GM21723 (cell line): ENCODE results near the gene ASXL1.

ENCODE experiments used
- ATAC-seq: cut with Tn5 transposase; IDR thresholded peaks from one replicate; pipeline ENCODE4 v1.9.1; 2021; ENCODE audit warnings: mild to moderate bottlenecking, moderate library complexity; ENCODE audit not compliant: unreplicated experiment

ASXL1 gene

GRCh38 chr20:32451340-32451681, 93.2 kb downstream of the ASXL1 start:
- ATAC-seq = no peak

- no peak for ATAC-seq
Measured at GRCh38 chr20:32451682-32452461, 93.7 kb downstream of the ASXL1 start.

- no peak for ATAC-seq
Measured at GRCh38 chr20:32452776-32453466, 94.8 kb downstream of the ASXL1 start.

- no peak for ATAC-seq
Measured at GRCh38 chr20:32453467-32454163, 95.5 kb downstream of the ASXL1 start.

GRCh38 chr20:32454164-32455145, 96.3 kb downstream of the ASXL1 start:
- ATAC-seq = no peak

- ATAC-seq = no peak
Measured at GRCh38 chr20:32455171-32455900, 97.2 kb downstream of the ASXL1 start.

GRCh38 chr20:32455901-32456701, 98.0 kb downstream of the ASXL1 start:
- no peak for ATAC-seq

- ATAC-seq = no peak
Measured at GRCh38 chr20:32456869-32457478, 98.8 kb downstream of the ASXL1 start.

GRCh38 chr20:32457479-32457986, 99.4 kb downstream of the ASXL1 start:
- ATAC-seq = no peak

GRCh38 chr20:32458061-32458836, 100.1 kb downstream of the ASXL1 start:
- ATAC-seq = no peak

GRCh38 chr20:32458837-32459220, 100.7 kb downstream of the ASXL1 start:
- ATAC-seq = no peak

- no peak for ATAC-seq
Measured at GRCh38 chr20:32460231-32460630, 102.1 kb downstream of the ASXL1 start.

GRCh38 chr20:32460683-32461320, 102.7 kb downstream of the ASXL1 start:
- ATAC-seq = no peak

GRCh38 chr20:32461836-32462600, 103.9 kb downstream of the ASXL1 start:
- ATAC-seq = no peak

GRCh38 chr20:32462900-32463641, 104.9 kb downstream of the ASXL1 start:
- ATAC-seq = no peak
